Stimulated activated CD8-positive, alpha-beta memory T cell treated with anti-CD3 and anti-CD28 coated beads, Interleukin-15, amount 100 ng/mL, for 4 hours (primary cell): Measurements from ENCODE around the gene DUSP15.
"Not testable (repeated sequence)": the region's sequence is repeated elsewhere in the genome, so short reads cannot be mapped to it uniquely, and the experiment has no call there.

Source experiments
- DNase-seq, 2 donors: peaks; one replicate each; pipeline ENCODE4 v3.0.0-alpha.2; 2020; ENCODE audit warnings: low read depth in 2 of 2

DUSP15 gene, protein sequence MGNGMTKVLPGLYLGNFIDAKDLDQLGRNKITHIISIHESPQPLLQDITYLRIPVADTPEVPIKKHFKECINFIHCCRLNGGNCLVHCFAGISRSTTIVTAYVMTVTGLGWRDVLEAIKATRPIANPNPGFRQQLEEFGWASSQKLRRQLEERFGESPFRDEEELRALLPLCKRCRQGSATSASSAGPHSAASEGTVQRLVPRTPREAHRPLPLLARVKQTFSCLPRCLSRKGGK

DNA sequence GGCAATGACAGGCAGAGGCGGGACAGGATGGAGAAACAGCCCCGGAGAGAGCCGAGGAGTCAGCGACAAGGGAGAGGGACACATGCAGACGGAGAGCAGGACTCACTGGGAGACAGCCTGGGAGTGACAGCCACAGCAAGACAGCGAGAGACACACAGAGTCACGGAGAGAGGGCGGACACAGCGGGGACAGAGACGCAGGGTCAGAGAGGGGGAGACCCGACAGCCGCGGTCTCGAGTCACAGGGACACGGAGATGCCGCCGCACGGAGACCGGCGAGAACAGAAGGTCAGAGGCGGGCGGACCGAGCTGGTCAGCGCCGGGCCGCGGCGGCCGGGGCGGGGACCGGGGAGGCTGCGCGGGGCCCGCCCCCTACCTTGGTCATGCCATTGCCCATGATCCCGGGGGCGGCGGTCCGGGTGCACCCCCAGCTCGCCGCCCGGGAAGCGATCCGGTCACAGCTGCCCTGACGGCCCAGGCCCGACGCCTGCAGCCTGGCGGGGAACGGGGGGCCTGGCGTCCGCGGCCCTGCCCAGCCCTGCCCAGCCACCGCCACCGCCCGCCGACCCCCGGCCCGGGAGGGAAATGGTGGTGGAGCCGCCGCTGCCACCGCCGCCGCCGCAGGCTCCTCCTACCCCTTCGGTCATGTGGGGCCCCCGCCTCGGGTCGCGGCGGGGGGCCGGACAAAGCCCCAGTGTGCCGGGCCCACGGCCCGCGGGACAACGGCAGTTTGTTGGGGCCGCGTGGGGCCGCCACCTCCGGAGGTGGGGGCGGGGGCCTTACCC is at the start of gene DUSP15, which contains the start of gene TTLL9:
Gene DUSP15, minus strand, starts transcription at position 586 of the 784 bp plus-strand sequence. Its CDS starts 190 bp downstream, at position 396.
Gene TTLL9, plus strand, starts transcription at position 693 of the 784 bp plus-strand sequence. CDS start 493 bp downstream, outside the sequence.
- no peak for DNase-seq

- no peak for DNase-seq
Observed at GRCh38 chr20:31919410-31920155, 49.3 kb upstream of the DUSP15 start.

GRCh38 chr20:31918466-31919105 is 48.3 kb upstream of the DUSP15 start:
- no peak for DNase-seq

DNA sequence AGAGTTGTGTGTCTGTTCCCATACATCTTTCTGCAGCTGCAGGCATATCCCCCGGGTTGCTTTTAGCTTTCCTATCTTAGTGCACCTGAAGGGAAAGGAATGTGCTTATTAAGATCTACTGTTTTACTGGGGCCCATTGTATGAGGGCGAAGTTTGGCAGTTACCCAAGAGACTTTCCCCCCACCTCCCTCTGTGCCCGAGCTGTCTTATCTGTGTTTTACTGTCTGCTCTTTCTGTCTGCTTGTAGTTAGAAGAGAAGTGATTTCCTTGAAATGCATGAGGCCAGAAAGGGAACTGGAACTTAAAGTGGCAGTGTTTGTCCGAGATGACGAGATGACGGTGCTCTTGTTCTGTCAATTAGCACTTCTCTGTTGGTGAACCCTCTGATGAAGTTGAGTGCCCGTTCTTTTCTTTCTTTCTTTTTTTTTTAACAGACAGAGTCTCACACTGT is 47.7 kb upstream of the DUSP15 start:
- not testable (repeated sequence) for DNase-seq

DNA sequence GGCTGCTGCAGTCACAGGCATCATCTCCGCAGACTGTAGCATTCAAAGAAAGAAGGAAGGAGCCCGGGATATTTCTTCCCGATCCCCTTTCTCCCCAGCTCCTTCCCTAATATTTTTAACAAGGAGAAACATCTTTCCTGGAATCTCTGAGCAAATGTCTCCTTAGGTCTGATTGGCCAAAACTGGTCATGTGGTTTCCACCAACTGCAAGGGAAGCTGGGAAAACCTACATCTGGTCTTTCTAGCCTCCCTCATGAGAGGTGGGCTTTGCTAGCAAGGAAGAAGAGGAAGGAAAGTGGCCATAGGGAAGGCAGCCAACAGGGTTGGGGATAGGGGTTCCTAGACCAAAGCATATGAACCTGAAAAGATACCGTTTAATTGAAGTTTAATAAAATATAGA is 46.4 kb upstream of the DUSP15 start:
- no peak for DNase-seq

- DNase-seq = no peak
Observed at GRCh38 chr20:31915491-31916280, 45.4 kb upstream of the DUSP15 start.

- DNase-seq = no peak
Observed at GRCh38 chr20:31914170-31914569, 43.8 kb upstream of the DUSP15 start.

DNA sequence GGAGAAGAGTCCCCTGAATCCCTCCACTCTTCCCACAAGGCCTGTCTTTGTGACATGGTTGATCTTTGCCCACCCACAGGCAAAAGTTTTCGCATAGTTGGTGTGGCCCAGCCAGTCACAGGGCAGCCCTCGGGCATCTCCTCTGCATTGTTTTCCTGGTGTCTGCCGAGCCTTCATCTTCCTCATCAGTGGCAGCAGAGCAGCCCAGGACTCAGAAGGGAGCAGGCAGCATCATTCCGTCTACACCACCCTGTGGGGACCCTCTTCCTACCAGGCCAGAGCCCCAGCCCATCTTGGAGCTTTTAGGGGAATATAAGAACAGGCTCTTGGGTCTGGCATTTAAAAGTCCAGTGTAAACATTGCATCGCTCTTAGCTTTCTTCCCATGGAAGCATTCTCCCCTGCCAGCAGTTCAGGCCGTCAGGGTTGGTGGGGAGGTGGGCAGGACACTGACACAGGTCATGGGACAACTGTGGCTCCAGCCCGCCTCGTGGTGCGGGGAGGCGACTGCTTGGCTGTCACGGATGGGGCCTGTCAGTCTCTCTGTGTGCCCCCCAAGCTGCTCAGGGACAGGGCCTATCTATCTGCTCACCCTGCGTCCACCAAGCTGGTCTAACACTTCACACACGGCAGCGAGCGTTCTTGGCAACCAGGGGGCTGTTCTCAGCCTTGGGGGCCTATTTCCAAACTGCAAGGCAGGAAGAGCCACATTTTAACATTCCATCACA is 43.3 kb upstream of the DUSP15 start:
- DNase-seq = no peak

DNA sequence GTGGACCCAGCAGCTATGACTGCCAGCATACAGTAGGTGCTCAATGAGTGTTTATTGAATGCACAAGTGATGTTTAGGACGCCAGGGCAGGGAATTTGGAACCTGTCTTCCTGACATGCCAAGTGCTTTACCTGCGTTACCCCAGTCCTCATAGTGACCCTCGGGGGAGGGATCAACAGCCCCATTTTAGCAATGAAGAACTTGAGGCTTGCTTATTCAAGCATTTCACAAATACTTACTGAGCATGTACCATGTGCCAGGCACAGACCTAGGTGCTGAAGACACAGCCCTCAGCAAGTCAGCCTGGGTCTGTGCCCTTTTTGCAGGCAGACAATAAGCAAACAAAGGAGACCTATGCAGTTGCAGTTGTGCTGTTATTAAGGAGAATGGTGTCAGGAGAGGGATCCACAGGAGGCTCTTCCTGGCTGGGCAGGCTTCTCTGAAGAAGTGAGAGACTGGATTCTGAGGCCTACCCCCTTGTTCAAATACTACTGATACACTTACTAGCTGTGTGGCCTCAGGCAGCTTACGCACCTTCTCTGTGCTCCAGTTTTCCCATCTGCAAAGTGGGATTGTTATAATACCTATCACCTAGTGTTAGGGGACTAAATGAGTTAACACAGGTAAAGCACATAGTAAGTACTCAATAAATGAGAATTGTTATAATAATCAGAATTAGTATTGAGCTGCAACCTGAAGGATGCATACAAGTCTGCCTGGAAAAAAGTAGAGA is 39.9 kb upstream of the DUSP15 start:
- DNase-seq = no peak

GRCh38 chr20:31909253-31910070 is 39.1 kb upstream of the DUSP15 start:
- DNase-seq = no peak

GRCh38 chr20:31908424-31908823 is 38.1 kb upstream of the DUSP15 start:
- DNase-seq = no peak

GRCh38 chr20:31908016-31908415 is 37.7 kb upstream of the DUSP15 start:
- DNase-seq = no peak

GRCh38 chr20:31907046-31907445 is 36.7 kb upstream of the DUSP15 start:
- no peak for DNase-seq

GRCh38 chr20:31906001-31906400 is 35.7 kb upstream of the DUSP15 start:
- no peak for DNase-seq

DNA sequence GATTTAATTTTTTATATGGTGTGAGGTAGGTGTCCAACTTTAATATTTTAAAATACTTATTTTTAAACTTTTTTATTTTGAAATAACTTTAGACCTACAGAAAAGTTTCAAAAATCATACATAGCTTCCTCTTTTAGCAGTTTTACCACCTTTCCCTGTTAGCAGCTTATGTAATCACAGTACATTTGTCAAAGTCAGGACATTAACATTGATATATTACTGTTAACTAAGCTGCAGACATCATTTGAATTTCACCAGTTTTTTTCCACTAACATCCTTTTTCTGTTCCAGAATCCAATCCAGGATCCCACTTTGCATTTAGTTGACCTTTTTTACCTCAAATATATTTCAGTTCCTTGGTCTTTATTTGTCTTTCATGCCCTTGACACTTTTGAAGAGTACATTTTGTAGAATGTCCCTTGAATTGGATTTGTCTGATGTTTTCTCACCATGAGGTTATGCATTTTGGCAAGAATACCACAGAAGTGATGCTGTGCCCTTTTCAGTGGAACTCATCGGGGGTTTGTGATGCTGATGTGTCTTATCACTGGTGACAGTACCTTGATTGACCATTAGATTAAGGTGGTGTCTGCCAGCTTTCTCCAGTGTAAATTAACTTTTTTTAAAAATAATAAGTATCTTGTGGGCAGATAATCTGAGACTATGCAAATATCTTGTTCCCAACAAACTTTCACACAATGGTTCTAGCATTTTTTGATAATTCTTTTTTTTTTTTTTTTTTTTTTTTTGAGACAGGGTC is 33.5 kb upstream of the DUSP15 start:
- no peak for DNase-seq

DNA sequence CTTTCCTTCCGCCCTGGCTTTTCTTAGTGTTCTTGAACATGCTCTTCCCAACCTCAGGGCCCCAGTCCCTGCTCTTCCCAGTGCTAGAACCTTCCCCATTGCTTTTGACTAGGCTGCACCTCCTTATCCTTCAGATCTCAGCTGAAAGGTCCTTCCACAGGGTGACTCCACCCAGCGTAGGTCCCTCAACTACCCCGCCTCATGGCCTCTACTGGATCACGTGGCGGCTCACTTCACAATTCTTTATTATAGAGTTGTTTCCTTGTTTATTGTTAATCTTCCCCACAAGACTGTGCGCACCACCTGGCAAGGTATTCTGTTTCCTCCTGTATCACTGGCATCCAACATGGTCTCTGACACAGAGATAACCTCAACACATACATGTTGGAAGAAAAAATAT is 31.3 kb upstream of the DUSP15 start:
- no peak for DNase-seq

GRCh38 chr20:31897541-31897940 is 27.2 kb upstream of the DUSP15 start:
- DNase-seq = no peak

- DNase-seq = no peak
Observed at GRCh38 chr20:31896049-31896448, 25.7 kb upstream of the DUSP15 start.
